T47D (cell line): ENCODE data around the gene LRRK1.

Experiments used
- DNase-seq, 2 experiments: peaks; one replicate each; pipeline versions ENCODE4 v3.0.0 to v3.0.0-alpha.2; 2011 to 2012; ENCODE audit warnings: low read depth in 1 of 2, low spot score in 1 of 2
- JUND ChIP-seq: IDR thresholded peaks from 2 replicates; pipeline ENCODE4 v1.6.1; 2012; ENCODE audit warnings: low read depth
- in situ Hi-C: cut with HindIII; loops from 2 replicates; pipeline ENCODE4 v1.10.0; 2016; ENCODE audit warnings: low sequenced_read_pairs, low pct_unique_long_range_greater_than_20kb

Gene LRRK1

DNA sequence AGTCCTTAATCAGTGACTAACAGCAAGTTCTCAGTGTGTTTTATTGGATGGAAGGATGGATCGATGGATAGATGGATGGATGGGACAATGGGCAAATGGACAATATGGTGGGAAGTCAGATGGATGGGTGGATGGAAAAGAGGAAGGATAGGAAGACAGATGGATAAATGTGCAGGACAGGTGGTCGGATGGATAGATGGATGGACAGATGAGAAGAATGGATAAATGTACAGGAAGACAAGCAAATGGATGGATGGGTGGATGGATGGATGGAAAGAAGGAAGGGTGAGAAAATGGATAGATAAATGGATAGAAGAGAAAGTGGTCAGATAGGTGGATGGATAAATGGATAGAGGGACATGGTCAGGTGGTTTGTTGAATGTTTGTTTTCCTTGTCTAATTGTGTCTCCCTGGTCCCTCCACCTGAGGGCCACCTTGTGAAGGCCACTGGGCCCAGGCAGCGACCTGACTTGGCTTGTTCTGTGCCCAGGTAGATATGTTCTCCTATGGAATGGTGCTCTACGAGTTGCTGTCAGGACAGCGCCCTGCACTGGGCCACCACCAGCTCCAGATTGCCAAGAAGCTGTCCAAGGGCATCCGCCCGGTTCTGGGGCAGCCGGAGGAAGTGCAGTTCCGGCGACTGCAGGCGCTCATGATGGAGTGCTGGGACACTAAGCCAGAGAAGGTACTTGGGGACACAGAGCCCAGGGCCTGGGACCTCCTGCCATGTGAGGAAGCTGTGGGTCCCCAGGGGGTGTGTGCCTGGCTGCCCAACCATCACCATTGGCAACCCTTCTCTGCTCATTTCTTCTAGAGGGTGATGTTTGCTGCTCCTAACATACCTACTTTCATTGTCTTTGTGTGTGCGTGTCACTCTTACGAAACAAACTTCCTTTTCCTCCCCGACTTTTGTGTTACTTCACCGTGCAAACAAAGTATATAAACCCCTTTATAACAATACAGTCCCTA is 137.5 kb downstream of the LRRK1 start:
- TF ChIP-seq JUND = no peak
- in situ Hi-C loops = no loop called here
- DNase-seq = peak in 1 of 2 experiments; percentile 18

DNA sequence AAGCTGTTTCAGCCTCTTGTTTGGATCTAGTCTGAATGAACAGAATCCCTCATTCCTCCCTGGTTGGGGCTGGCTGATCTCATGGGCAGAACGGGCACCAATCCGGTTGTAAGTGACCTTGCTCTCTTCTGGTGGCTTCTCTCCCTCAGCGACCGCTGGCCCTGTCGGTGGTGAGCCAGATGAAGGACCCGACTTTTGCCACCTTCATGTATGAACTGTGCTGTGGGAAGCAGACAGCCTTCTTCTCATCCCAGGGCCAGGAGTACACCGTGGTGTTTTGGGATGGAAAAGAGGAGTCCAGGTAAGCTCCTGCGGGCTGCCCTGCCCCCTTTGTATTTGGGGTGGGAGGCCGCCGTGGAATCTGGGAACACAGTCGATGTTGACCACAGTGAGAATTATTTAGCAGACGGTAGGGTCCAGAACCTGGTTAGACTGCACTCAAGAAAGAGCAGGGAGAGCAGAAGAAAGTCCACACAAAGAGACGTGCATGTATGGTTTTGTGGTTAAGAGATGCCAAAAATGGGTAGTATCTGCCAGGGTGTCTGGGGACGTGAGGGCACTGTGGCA is 138.8 kb downstream of the LRRK1 start:
- in situ Hi-C loops = no loop called here
- no peak for TF ChIP-seq JUND
- DNase-seq = no peak

DNA sequence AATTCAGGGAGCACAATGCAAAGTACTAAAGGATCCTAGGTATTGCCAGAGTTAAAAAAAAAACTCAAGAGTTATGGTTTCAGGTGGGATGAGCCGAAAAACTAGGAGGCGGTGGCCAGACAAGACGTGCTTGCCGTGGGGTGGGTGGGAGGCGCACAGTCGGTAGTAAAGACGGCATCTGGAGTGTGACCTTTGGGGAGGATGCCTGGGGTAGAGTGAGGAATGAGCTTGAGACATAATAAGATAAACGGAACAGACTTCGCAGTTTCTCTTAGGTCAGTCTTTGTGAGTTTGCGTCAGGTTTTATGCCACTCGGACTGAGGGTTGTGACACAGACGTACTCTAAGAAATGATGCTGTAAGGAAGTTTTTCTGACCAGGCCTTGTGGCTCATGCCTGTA is 139.6 kb downstream of the LRRK1 start:
- no peak for TF ChIP-seq JUND
- in situ Hi-C loops = no loop called here
- DNase-seq = no peak

DNA sequence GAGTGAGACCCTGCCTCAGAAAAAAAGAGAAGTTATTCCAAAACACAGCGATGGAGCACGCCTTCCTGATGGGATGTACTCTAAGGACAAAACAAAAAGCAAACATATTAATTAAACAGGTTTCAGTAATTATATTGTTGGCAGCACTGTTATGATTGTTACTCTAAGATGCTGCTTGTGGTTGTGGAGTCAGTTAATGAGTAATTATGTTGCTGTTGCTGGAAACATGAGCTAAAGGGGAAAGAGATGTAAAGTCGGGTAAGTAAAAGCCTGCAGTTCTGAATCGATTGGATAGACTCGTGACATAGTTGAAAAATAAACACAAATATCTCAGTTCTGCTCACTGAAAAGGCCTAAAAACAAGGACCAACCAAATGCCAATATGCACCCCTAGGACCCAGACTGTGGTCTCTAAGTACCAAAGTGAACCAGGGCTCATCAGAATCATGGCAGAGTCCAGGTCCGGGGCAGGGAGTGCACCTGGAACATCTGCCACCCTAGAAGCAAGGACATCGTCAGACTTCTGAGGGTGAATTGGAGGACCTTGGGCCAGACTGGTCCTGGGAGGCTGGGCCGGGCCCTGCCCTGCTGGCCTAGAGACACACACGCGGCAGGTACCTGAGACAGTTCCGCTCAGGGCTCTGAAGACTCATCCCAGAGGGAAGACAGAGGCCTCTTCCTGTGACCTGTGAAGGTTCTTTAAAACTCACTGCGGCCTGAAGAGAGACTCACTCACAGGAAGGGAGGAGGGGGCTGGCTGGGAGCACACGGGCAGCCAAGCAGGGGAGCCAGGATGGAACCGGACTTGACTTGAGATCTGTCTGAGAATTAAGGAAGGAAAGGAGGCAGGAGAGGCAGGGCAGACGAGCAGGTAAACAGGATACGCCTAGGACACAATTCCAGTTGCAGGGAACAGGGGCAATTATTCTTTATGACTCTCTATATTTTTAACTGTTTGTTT is 140.5 kb downstream of the LRRK1 start:
- in situ Hi-C loops = no loop called here
- DNase-seq = no peak
- TF ChIP-seq JUND = no peak

DNA sequence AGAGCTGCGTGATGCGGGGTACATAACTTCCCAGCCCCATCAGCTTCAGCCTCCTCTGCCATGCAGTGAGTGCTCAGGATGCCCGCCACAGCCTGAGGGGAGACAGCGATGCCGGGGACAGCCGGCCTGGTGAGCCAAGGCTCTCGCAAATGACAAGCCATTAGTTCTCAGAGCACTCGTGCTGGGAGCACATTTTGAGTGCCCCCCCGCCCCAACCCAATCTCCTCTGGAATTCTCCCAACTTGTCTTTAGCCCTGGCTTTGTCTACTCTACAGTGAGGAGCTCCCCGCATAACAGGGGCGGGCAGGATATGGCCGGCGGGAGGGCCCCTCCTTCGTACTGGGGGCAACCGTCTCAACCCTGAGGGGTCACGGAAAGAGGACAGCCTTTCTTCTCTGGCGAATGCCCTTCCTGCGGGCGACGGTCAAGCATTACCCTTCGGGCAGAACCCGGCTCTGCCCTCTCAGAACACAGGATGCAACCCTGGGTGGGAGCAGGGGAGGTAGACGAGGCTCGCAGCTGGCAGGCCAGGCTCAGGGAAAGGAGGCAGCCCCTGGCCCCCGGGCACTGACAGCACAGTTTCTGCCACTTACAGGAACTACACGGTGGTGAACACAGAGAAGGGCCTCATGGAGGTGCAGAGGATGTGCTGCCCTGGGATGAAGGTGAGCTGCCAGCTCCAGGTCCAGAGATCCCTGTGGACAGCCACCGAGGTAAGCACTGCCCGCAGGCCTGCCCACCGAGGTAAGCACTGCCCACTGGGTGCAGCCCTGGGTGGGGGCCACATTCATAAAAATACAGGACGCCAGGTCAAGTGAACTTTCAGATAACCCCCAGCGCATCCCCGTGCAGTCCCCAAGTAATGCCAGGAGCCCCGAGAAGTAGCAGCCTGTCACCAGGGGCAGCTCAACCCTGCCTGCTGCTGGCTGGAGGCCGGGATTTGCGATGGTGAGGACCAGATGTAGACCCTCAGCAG is 141.7 kb downstream of the LRRK1 start:
- TF ChIP-seq JUND = no peak
- DNase-seq = no peak
- in situ Hi-C loops = no loop called here

DNA sequence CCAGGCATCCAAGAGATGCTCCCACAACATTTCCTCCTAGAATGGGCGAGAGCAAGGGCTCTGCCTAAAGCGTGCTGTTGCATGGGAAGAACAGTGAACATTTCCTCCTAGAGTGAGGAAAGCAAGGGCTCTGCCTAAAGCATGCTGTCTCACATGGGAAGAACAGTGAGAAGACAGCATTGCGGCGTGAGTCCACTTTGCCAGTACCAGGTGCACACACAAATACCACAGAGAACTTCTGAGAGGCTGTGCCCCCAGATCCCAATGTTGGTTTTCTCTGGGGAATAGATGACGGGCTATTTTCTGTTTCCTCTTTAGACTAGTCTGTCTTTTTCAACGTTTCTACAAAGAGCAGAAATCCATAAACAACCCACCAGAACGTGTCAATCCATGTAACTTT is 142.9 kb downstream of the LRRK1 start:
- in situ Hi-C loops = no loop called here
- DNase-seq = no peak
- no peak for TF ChIP-seq JUND

DNA sequence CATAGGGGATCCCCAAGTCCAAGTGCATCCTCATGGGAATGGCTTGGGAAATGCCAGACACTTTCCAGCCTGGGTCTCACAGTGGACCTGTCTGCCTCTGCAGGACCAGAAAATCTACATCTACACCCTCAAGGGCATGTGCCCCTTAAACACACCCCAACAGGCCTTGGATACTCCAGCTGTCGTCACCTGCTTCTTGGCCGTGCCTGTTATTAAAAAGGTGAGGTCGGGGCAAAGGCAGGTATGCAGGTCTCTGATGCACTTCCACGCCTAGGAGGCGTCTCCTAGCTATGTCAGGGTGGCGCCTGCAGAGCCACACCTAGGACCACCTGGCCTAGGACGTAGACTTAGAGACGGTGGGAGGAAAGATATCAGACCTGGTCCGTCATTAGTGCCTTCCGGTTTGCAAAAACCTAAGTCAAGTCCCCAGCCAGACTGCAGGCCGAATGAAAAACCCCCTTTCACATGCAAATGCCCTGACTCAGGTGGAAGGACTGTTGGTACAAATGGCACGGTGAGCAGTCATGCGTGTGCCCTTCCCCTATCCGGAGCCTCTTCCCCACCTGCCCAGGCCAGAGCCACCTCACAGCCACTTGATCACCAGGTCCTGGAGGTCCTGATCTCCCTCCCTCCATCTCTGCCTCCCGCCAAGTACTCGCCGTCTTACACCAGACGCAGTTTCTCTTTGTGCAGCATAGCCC is 143.5 kb downstream of the LRRK1 start:
- TF ChIP-seq JUND = no peak
- in situ Hi-C loops = no loop called here
- no peak for DNase-seq

DNA sequence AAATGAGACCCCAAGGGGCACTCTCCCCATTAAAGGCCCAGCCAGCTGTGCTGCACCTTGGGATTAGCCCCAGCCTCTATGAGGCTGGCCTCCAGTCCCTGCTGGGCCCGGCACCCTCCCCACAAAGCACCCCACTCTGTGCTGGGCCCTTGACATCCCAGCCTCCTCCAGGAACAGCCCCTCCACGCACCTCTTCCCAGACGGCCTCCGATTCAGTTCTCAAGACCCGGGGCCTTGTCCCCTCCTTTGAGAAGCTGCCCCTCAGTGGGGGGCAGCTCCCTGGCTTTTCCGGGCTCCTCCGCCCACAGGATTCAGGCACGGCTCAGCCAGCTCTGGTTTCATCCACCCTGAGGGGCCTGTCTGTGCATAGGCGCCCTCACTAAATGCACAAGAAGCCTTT is 144.1 kb downstream of the LRRK1 start:
- TF ChIP-seq JUND = no peak
- in situ Hi-C loops = no loop called here
- no peak for DNase-seq

DNA sequence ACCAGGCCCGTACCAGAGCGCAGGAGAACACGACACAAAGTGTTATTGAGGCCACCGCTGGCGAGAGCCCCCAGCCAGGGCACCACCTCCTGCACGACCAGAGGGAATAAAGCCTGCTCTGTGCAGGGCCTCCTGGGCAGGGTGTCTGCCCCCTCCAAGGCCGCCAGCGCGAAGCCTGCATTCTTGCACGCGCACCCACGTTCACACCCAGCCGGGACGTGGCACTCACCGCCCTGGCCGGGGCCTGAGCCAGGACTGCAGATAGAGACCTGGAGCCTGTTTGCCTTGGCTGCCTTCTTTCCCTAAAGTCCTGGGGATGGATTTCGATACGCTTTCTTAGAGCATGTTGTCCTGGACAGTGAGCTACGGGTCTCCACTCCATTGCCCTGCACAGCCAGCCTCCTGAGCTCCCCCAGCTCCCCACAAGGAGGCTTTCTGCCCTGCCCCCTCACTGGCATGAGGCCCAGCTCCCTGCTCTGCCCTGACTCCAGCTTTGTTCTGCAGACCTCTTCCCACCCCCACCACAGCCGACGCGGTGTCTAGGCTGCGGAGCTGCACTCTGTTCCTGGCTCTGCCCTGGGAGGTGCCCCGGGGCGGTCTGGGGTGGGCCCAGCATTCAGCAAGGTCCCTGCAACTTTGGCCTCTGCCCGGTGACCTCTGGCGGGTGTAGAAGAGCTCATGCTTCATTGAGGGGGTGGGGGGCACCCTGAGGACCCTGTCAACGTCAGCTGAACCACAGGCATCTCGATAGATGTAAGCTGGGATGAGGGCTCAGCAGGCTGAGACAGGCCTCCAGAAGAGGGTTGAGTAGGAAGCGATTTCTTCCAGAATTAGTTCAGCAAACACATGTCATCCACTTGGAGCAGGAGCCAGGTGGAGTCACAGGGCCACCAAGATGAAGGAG is 145.0 kb downstream of the LRRK1 start:
- no peak for DNase-seq
- in situ Hi-C loops = no loop called here

More for the DNA sequence above, 145.0 kb downstream of the LRRK1 start:
- no peak for TF ChIP-seq JUND
